SU-DHL-6 (cell line): ENCODE results near the gene B3GNT5.

Experiments
- EZH2phosphoT487 ChIP-seq: fragments of 200-600 bp; sonication (generic), shearing (Covaris generic); conservative IDR thresholded peaks from 2 replicates; pipeline ENCODE4 v1.6.1; 2018; ENCODE audit warnings: mild to moderate bottlenecking, antibody characterized with exemption, low read length, moderate library complexity, mixed read lengths
- TF ChIP-seq, protein P1 (sequence below): fragments of 200-600 bp; sonication (generic); IDR thresholded peaks from one replicate; pipeline ENCODE4 v1.5.1; 2017; ENCODE audit warnings: antibody characterized with exemption, mild to moderate bottlenecking, low read length, moderate library complexity; ENCODE audit not compliant: insufficient read depth, poor library complexity, severe bottlenecking

GRCh38 chr3:183252118-183252782 lies 803 bp upstream of the B3GNT5 start:
- TF ChIP-seq, protein P1, sequence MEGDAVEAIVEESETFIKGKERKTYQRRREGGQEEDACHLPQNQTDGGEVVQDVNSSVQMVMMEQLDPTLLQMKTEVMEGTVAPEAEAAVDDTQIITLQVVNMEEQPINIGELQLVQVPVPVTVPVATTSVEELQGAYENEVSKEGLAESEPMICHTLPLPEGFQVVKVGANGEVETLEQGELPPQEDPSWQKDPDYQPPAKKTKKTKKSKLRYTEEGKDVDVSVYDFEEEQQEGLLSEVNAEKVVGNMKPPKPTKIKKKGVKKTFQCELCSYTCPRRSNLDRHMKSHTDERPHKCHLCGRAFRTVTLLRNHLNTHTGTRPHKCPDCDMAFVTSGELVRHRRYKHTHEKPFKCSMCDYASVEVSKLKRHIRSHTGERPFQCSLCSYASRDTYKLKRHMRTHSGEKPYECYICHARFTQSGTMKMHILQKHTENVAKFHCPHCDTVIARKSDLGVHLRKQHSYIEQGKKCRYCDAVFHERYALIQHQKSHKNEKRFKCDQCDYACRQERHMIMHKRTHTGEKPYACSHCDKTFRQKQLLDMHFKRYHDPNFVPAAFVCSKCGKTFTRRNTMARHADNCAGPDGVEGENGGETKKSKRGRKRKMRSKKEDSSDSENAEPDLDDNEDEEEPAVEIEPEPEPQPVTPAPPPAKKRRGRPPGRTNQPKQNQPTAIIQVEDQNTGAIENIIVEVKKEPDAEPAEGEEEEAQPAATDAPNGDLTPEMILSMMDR, result no peak
- TF ChIP-seq EZH2phosphoT487, result no peak
